Sigmoid colon (tissue), 7 donors: ENCODE data around the gene ATXN10. TPM values are rescaled to one million over a fixed set of nuclear protein-coding genes. Genes with fewer than 3 reads are reported as not detected.

Experiments
- DNase-seq: peaks from one replicate; pipeline ENCODE4 v3.0.0-alpha.2; 2019
- H3K27ac ChIP-seq, 4 donors: fragments of 200-600 bp; sonication (generic); one replicate each; pipeline ENCODE4 v1.5.1; 2016 to 2019; ENCODE audit warnings: mild to moderate bottlenecking in 1 of 4
- H3K27me3 ChIP-seq, 3 donors: fragments of 200-600 bp; sonication (generic); one replicate each; pipeline ENCODE4 v1.5.1; 2019; ENCODE audit warnings: mild to moderate bottlenecking in 1 of 3
- H3K36me3 ChIP-seq, 4 donors: fragments of 200-600 bp; sonication (generic); one replicate each; pipeline ENCODE4 v1.5.1; 2016 to 2019
- H3K4me1 ChIP-seq, 4 donors: fragments of 200-600 bp; sonication (generic); one replicate each; pipeline ENCODE4 v1.5.1; 2017 to 2019
- H3K4me3 ChIP-seq, 4 donors: fragments of 200-600 bp; sonication (generic); one replicate each; pipeline ENCODE4 v1.5.1; 2017 to 2019; ENCODE audit warnings: mild to moderate bottlenecking in 2 of 4, moderate library complexity in 1 of 4
- H3K9me3 ChIP-seq, 4 donors: fragments of 200-600 bp in 3 of 4; sonication (generic) in 3 of 4; one replicate each; pipeline versions ENCODE4 v1.5.1 to v1.6.1; 2013 to 2019
- EP300 ChIP-seq, 4 donors: sonication (generic); formaldehyde crosslinking; IDR thresholded peaks; one replicate each; pipeline ENCODE4 v1.6.1; 2017; ENCODE audit warnings: antibody characterized with exemption in 4 of 4
- POLR2A ChIP-seq, 2 donors: fragments of 450-650 bp; IDR thresholded peaks; one replicate each; pipeline ENCODE4 v1.6.1; 2016; ENCODE audit warnings: antibody characterized with exemption in 2 of 2, mild to moderate bottlenecking in 2 of 2, moderate library complexity in 2 of 2
- POLR2AphosphoS5 ChIP-seq, 4 donors: sonication (generic); formaldehyde crosslinking; IDR thresholded peaks; one replicate each; pipeline ENCODE4 v1.6.1; 2017; ENCODE audit warnings: antibody characterized with exemption in 4 of 4
- WGBS, 2 donors: extraction: QIAGEN DNeasy Blood & Tissue Kit; methylation state at CpG; one replicate each; pipeline ENCODE4 v1.1.7; 2013; 5-methylcytosine and 5-hydroxymethylcytosine counted together
- intact Hi-C: fragments of 100-400 bp; cut with DNase I; formaldehyde crosslinking; loops from one replicate; pipeline ENCODE4 v1.15.1; 2023
- polyA plus RNA-seq, 3 donors: library from polyadenylated mRNA; stranded (reverse); fragments of 200-250 nt; gene quantifications; one replicate each; pipeline ENCODE4 v1.2.3, GENCODE V29; 2013
- total RNA-seq, 4 donors: library from RNA; depleted of rRNA; stranded (reverse); fragments of >200 nt; gene quantifications; one replicate each; pipeline ENCODE4 v1.1.0, GENCODE V29; 2016
- TF ChIP-seq, protein P1 (sequence below), 4 experiments: fragments of 450-650 bp in 3 of 4; fragments of 200-600 bp in 1 of 4; IDR thresholded peaks; one replicate each; pipeline ENCODE4 v1.5.1; 2016 to 2019; ENCODE audit warnings: antibody characterized with exemption in 4 of 4, mild to moderate bottlenecking in 3 of 4, moderate library complexity in 2 of 4
- donor health status: healthy with polysubstance abuse.
- donor health status: Bipolar disorder and iron deficiency.
- donor health status: healthy.

ATXN10 gene
- total and polyA plus RNA-seq, 7 donors, result 37.9 to 187 (median 160) TPM

DNA sequence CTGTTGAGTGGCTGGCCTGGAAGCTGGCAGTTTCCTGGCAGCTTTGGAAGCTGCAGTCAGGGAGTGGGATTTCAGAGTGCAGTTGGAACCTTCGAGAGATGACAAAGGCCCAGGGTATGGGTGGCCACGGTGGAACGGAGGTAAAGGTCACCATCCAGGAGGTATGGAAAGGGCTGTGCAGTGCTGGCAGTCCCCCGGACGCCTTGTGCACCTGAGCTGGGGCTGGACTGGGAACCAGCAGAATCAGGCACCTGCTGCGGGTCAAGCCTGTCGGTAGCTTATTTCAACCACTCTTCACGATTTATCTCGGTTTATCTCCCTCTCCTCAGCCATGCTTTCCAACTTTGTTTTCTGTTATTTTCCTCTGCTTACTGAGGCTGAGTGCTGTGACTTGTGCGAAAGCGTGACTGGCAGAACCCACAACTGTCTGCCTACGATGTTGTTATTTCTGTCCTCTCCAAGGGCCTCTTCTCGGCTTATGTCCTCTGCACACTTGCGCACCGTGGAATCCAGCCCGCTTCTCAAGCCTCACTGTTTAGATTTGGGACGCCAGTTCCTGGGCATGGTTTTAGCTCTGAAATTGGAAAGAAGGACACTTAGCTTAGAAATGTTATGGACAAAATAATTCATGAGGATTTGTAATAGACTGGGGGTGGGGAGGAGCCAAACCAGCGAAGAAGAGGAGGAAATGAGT is 24.0 kb upstream of the ATXN10 start:
- no peak overlapping the region for H3K27ac ChIP-seq
- no peaks in the 10 kb centered on the region for H3K9me3 ChIP-seq
- H3K27me3 ChIP-seq, result peaks cover 0 to 23% (median 3%) of the 10 kb centered on the region in 3 donors
- H3K36me3 ChIP-seq, result no peaks in the 10 kb centered on the region
- TF ChIP-seq, protein P1, sequence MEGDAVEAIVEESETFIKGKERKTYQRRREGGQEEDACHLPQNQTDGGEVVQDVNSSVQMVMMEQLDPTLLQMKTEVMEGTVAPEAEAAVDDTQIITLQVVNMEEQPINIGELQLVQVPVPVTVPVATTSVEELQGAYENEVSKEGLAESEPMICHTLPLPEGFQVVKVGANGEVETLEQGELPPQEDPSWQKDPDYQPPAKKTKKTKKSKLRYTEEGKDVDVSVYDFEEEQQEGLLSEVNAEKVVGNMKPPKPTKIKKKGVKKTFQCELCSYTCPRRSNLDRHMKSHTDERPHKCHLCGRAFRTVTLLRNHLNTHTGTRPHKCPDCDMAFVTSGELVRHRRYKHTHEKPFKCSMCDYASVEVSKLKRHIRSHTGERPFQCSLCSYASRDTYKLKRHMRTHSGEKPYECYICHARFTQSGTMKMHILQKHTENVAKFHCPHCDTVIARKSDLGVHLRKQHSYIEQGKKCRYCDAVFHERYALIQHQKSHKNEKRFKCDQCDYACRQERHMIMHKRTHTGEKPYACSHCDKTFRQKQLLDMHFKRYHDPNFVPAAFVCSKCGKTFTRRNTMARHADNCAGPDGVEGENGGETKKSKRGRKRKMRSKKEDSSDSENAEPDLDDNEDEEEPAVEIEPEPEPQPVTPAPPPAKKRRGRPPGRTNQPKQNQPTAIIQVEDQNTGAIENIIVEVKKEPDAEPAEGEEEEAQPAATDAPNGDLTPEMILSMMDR (IDR thresholded peaks at IDR 0.05), result no peak
- peaks cover 0 to 9% (median 4%) of the 10 kb centered on the region in 4 donors for H3K4me1 ChIP-seq
- H3K4me3 ChIP-seq, result no peak overlapping the region
- WGBS, 2 donors, result 80 to 89% methylated on average over 18 of the region's 18 CpGs
- DNase-seq, result no peak
- intact Hi-C loops, result loop anchor here (5.0 kb wide), 1 partner anchor 220 kb away; no protein-coding TSS in a partner anchor

DNA sequence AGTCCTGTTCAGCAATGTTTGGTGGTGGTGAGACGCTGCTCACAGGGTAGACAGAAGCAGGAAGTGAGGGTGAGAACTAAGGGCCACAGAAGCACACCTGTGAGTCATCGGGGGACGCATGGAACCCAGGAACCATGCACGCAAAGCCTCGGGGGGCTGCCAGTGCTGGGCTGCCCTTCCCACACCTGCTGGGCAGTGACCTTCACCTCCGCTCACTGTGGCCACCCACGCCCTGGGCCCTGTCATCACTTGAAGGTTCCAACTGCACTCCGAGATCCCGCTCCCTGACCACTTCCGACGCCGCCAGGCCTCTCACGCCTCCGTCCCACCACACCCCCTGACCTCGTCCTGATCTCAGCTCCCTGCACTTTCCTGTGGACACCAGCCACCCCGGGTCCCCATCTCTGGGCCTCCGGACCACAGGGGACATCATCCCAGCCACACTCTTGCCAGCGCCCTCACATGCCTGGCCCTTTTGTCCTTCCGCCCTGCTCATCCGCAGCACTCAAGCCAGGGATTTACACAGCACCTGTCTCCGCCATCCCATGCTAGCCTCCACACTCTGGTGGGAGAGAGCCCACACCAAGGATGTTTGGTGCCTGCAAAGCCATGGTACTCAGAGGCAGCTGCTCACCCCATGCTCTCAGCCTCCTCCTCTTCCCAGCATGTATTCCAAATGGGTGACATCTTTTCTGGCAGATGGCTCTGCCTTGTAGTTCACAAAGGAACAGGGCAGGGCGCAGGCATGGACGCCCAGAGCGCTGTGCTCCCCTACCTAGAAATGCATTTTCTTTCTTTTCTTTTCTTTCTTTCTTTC is 23.1 kb upstream of the ATXN10 start:
- 80 to 91% methylated on average over 24 of the region's 24 CpGs for WGBS, 2 donors
- intact Hi-C loops, result loop anchor here (5.0 kb wide), 1 partner anchor 219 kb away; no protein-coding TSS in a partner anchor
- no peaks in the 10 kb centered on the region for H3K9me3 ChIP-seq
- DNase-seq, result no peak
- H3K27me3 ChIP-seq, result peaks cover 0 to 23% (median 3%) of the 10 kb centered on the region in 3 donors
- H3K36me3 ChIP-seq, result no peaks in the 10 kb centered on the region
- H3K27ac ChIP-seq, result no peak overlapping the region
- TF ChIP-seq POLR2AphosphoS5 (IDR thresholded peaks at IDR 0.05) (no peak), EP300 (IDR thresholded peaks at IDR 0.05) (no peak), POLR2A (IDR thresholded peaks at IDR 0.05) (no peak)
- TF ChIP-seq, protein P1 (IDR thresholded peaks at IDR 0.05), result no peak
- no peak overlapping the region for H3K4me3 ChIP-seq
- peaks cover 0 to 9% (median 4%) of the 10 kb centered on the region in 4 donors for H3K4me1 ChIP-seq

DNA sequence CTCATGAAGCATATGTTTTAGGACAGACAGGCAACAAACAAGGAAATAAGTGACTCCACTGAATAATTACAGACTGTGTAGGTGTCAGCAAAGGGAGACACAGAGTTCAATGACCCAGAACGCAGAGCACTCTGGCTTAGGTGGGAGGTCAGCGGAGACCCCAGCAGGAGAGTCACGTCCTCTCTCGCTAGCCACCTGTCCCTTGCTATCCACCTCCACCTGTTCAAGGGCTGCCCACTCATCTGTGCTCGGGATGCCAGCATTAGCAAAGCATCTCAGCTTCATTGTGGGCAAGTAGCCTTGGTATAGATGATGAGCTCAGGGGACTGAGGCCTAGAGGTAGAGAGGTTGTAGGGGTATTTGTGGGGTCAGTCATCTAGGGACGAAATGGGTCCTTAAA is 21.8 kb upstream of the ATXN10 start:
- Histone ChIP-seq H3K4me3 (no peak overlapping the region), H3K27ac (no peak overlapping the region), H3K36me3 (no peaks in the 10 kb centered on the region), H3K4me1 (peaks cover 0 to 9% (median 4%) of the 10 kb centered on the region in 4 donors), H3K27me3 (peaks cover 0 to 17% (median 3%) of the 10 kb centered on the region in 3 donors), H3K9me3 (no peaks in the 10 kb centered on the region)
- no peak for TF ChIP-seq POLR2AphosphoS5 (IDR thresholded peaks at IDR 0.05)
- no peak for TF ChIP-seq EP300 (IDR thresholded peaks at IDR 0.05)
- TF ChIP-seq, protein P1 (IDR thresholded peaks at IDR 0.05), result no peak
- TF ChIP-seq POLR2A (IDR thresholded peaks at IDR 0.05), result no peak
- WGBS, 2 donors, result 94 to 96% methylated on average over 6 of the region's 6 CpGs
- no peak for DNase-seq
- intact Hi-C loops, result loop anchor here (5.0 kb wide), 1 partner anchor 217 kb away; no protein-coding TSS in a partner anchor

DNA sequence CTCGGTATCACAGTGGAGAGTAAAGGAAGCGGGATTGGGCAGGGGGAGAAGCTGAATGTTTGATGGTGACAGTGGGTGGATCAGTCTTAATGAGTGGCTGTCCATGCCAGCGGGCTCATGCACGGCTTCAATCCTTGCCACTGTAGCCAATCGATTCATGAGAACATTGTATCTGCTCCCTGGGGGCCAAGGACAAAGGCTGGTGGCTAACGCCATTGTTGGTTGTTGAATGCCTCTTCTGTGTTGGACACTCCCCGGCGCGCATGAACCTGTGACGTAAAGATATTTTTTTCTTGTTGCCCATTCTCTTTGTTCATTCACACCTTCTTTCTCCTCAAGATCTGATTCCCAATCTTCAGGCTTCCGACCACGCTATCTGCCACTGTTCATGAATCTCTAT is 20.9 kb upstream of the ATXN10 start:
- TF ChIP-seq POLR2AphosphoS5 (IDR thresholded peaks at IDR 0.05) (no peak), EP300 (IDR thresholded peaks at IDR 0.05) (no peak), POLR2A (IDR thresholded peaks at IDR 0.05) (no peak)
- TF ChIP-seq, protein P1 (IDR thresholded peaks at IDR 0.05), result no peak
- DNase-seq, result no peak
- no peak overlapping the region for H3K27ac ChIP-seq
- peaks cover 0 to 4% (median 1%) of the 10 kb centered on the region in 4 donors for H3K4me1 ChIP-seq
- 97% methylated on average over 12 of the region's 12 CpGs for WGBS, 2 donors
- intact Hi-C loops, result no loop called here
- H3K27me3 ChIP-seq, result peaks cover 0 to 9% (median 0%) of the 10 kb centered on the region in 3 donors
- no peak overlapping the region for H3K4me3 ChIP-seq
- no peaks in the 10 kb centered on the region for H3K36me3 ChIP-seq
- no peaks in the 10 kb centered on the region for H3K9me3 ChIP-seq
